SU-DHL-6 (cell line): ENCODE measurements around the gene RABL6.

Source experiments
- H2AFZ ChIP-seq: fragments of 200-600 bp; sonication (generic); 2 replicates; pipeline ENCODE4 v1.6.1; 2014; ENCODE audit warnings: low read depth, mild to moderate bottlenecking, moderate library complexity, mixed read lengths, antibody characterized with exemption, low read length; ENCODE audit not compliant: severe bottlenecking
- H3F3A ChIP-seq: fragments of 200-600 bp; shearing (Covaris generic); 2 replicates; pipeline ENCODE4 v1.6.0; 2016; ENCODE audit warnings: antibody characterized with exemption, mild to moderate bottlenecking; ENCODE audit not compliant: insufficient read depth
- H3K27ac ChIP-seq: fragments of 200-600 bp; sonication (generic); 2 replicates; pipeline ENCODE4 v1.5.1; 2016; ENCODE audit warnings: low read depth, mild to moderate bottlenecking, low read length, moderate library complexity, mixed read lengths
- H3K27me3 ChIP-seq: fragments of 200-600 bp; sonication (generic), shearing (Covaris generic); 2 replicates; pipeline ENCODE4 v1.6.0; 2014; ENCODE audit warnings: mild to moderate bottlenecking, low read length
- H3K36me3 ChIP-seq: fragments of 200-600 bp; sonication (generic); 2 replicates; pipeline ENCODE4 v1.6.1; 2014; ENCODE audit warnings: mild to moderate bottlenecking, low read length, mixed read lengths
- H3K4me2 ChIP-seq: fragments of 300-600, 200-600 bp; shearing (Covaris generic), sonication (generic); 2 replicates; pipeline ENCODE4 v1.6.0; 2014; ENCODE audit warnings: low read length, low read depth, mild to moderate bottlenecking; ENCODE audit not compliant: poor library complexity, severe bottlenecking
- H3K4me3 ChIP-seq: fragments of 200-600 bp; sonication (generic); 2 replicates; pipeline ENCODE4 v1.5.1; 2014; ENCODE audit warnings: antibody characterized with exemption, low read length, mild to moderate bottlenecking, mixed read lengths; ENCODE audit not compliant: insufficient read depth, poor library complexity, severe bottlenecking
- H3K79me2 ChIP-seq: fragments of 200-600 bp; sonication (generic); 2 replicates; pipeline ENCODE4 v1.6.1; 2014; ENCODE audit warnings: mild to moderate bottlenecking, low read length, moderate library complexity; ENCODE audit not compliant: insufficient read depth
- H3K9ac ChIP-seq: fragments of 200-600 bp; sonication (generic); 2 replicates; pipeline ENCODE4 v1.7.0; 2014; ENCODE audit warnings: mild to moderate bottlenecking, low read length
- H3K9me2 ChIP-seq: fragments of 200-600 bp; sonication (generic); replicated peaks from 2 replicates; pipeline ENCODE4 v1.6.1; 2014; ENCODE audit warnings: low read length; ENCODE audit not compliant: insufficient read depth
- H3K9me3 ChIP-seq: fragments of 200-600 bp; sonication (generic); 2 replicates; pipeline ENCODE4 v1.6.1; 2014; ENCODE audit warnings: low read length, mixed read lengths; ENCODE audit not compliant: insufficient read depth
- H4K20me1 ChIP-seq: fragments of 200-600 bp; sonication (generic); 2 replicates; pipeline ENCODE4 v1.6.1; 2014; ENCODE audit warnings: low read depth, mild to moderate bottlenecking, antibody characterized with exemption, low read length, moderate library complexity, mixed read lengths
- CTCF ChIP-seq: fragments of 200-600 bp; sonication (generic); IDR thresholded peaks from one replicate; pipeline ENCODE4 v1.5.1; 2017; ENCODE audit warnings: antibody characterized with exemption, mild to moderate bottlenecking, low read length, moderate library complexity; ENCODE audit not compliant: insufficient read depth, poor library complexity, severe bottlenecking
- EZH2phosphoT487 ChIP-seq: fragments of 200-600 bp; sonication (generic), shearing (Covaris generic); conservative IDR thresholded peaks from 2 replicates; pipeline ENCODE4 v1.6.1; 2018; ENCODE audit warnings: mild to moderate bottlenecking, antibody characterized with exemption, low read length, moderate library complexity, mixed read lengths

Gene RABL6

DNA sequence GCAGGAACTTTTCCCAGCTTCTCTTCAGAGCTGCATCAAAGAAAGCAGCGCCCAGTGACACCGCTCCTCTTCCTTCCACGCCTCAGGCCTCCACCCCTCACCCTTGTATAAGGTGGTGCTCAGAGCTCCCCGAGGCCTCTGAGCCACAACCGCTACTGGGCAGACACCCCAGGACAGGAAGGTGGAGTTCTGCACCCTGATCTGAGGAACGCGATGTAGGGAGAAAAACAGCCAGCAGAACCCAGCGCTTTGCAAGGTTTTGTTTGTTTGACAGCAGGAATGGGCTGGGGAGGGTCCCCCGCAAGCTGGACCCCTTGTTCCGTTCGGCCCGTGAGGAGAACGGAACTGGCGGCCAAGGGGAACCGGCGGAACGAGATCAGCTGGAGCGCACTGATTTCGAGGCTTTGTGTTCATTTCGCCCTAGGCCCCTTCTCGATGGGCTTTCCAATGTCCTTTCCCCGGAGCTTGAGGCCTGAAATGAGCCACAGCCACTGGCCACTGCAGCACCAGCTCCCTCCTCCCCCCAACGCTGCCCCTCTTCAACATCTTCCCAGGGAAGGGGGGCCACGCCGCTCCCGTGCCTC is 54.2 kb downstream of the RABL6 start:
- Histone ChIP-seq H3K27ac (no peak overlapping the region), H3K4me2 (no peak overlapping the region), H3K9ac (no peak overlapping the region), H4K20me1 (no peaks in the 10 kb centered on the region), H3K27me3 (no peaks in the 10 kb centered on the region), H3K9me2 (no peaks in the 10 kb centered on the region), H3K9me3 (no peaks in the 10 kb centered on the region), H3K79me2 (peaks cover 11% of the 10 kb centered on the region; the same call in 1 of the 2 replicates), H3K36me3 (no peaks in the 10 kb centered on the region), H3F3A (no peaks in the 10 kb centered on the region), H3K4me3 (no peak overlapping the region), H2AFZ (no peak overlapping the region)
- TF ChIP-seq CTCF (no peak), EZH2phosphoT487 (no peak)

- H3K27ac ChIP-seq = no peak overlapping the region
Observed at GRCh38 chr9:136862849-136863622, 55.3 kb downstream of the RABL6 start.

GRCh38 chr9:136863623-136864273 is 56.0 kb downstream of the RABL6 start:
- Histone ChIP-seq H3K4me2 (no peak overlapping the region), H3K79me2 (peaks cover 11% of the 10 kb centered on the region; the same call in 1 of the 2 replicates), H3K36me3 (no peaks in the 10 kb centered on the region), H2AFZ (no peak overlapping the region), H3K9me2 (no peaks in the 10 kb centered on the region), H3K27me3 (no peaks in the 10 kb centered on the region), H3K9me3 (no peaks in the 10 kb centered on the region), H3K27ac (no peak overlapping the region), H3K4me3 (no peak overlapping the region), H4K20me1 (no peaks in the 10 kb centered on the region), H3K9ac (no peak overlapping the region), H3F3A (no peaks in the 10 kb centered on the region)
- TF ChIP-seq CTCF = no peak

More at GRCh38 chr9:136862849-136863622, 55.3 kb downstream of the RABL6 start:
- TF ChIP-seq EZH2phosphoT487 (no peak), CTCF (no peak)
- no peak overlapping the region for H3K4me2 ChIP-seq
- no peaks in the 10 kb centered on the region for H3F3A ChIP-seq
- H3K4me3 ChIP-seq = no peak overlapping the region
- H3K36me3 ChIP-seq = no peaks in the 10 kb centered on the region
- peaks cover 11% of the 10 kb centered on the region; the same call in 1 of the 2 replicates for H3K79me2 ChIP-seq
- H3K27me3 ChIP-seq = no peaks in the 10 kb centered on the region
- no peaks in the 10 kb centered on the region for H3K9me2 ChIP-seq
- no peak overlapping the region for H3K9ac ChIP-seq
- no peaks in the 10 kb centered on the region for H4K20me1 ChIP-seq
- no peaks in the 10 kb centered on the region for H3K9me3 ChIP-seq
- H2AFZ ChIP-seq = no peak overlapping the region
